Fibroblast of lung (primary cell): ENCODE data around the gene NR1I3. TPM values are rescaled to one million over a fixed set of nuclear protein-coding genes. Genes with fewer than 3 reads are reported as not detected.
A peak's percentile ranks its signal among the peaks of the same experiment; 100 is the strongest.

Source experiments
- DNase-seq, 2 donors: peaks; one replicate each; pipeline versions ENCODE4 v3.0.0 to v3.0.0-alpha.2; 2010; ENCODE audit warnings: low read depth in 2 of 2
- H2AFZ ChIP-seq: 2 replicates; pipeline ENCODE4 v1.5.1; 2012; ENCODE audit warnings: low read length, control low read depth, inconsistent platforms
- H3K27ac ChIP-seq: 2 replicates; pipeline ENCODE4 v1.5.1; 2011; ENCODE audit warnings: low read length, control low read depth; ENCODE audit not compliant: insufficient read depth
- H3K27me3 ChIP-seq: 2 replicates; pipeline ENCODE4 v1.5.1; 2011; ENCODE audit warnings: mild to moderate bottlenecking, low read length; ENCODE audit not compliant: control insufficient read depth, insufficient read depth
- H3K36me3 ChIP-seq: 2 replicates; pipeline ENCODE4 v1.5.1; 2011; ENCODE audit warnings: low read length; ENCODE audit not compliant: control insufficient read depth, insufficient read depth
- H3K4me1 ChIP-seq: 2 replicates; pipeline ENCODE4 v1.5.1; 2011; ENCODE audit warnings: low read length; ENCODE audit not compliant: control insufficient read depth, insufficient read depth; ENCODE audit errors: extremely low read depth
- H3K4me2 ChIP-seq: 2 replicates; pipeline ENCODE4 v1.5.1; 2011; ENCODE audit warnings: low read length, control low read depth; ENCODE audit not compliant: insufficient read depth; ENCODE audit errors: extremely low read depth
- H3K4me3 ChIP-seq, 4 experiments: fragments of 200-600 bp in 1 of 4; sonication (generic) in 1 of 4; replicated peaks in 1 of 4; 2 replicates each; pipeline ENCODE4 v1.5.1; 2011 to 2016; ENCODE audit warnings: low read length in 4 of 4, low read depth in 3 of 4, mild to moderate bottlenecking in 3 of 4, control low read depth in 2 of 4, inconsistent platforms in 1 of 4, mixed read lengths in 1 of 4; ENCODE audit not compliant: insufficient read depth in 1 of 4; ENCODE audit errors: control extremely low read depth in 1 of 4
- H3K79me2 ChIP-seq: 2 replicates; pipeline ENCODE4 v1.5.1; 2012; ENCODE audit warnings: mild to moderate bottlenecking, low read length, inconsistent platforms; ENCODE audit not compliant: control insufficient read depth, insufficient read depth
- H3K9ac ChIP-seq: 2 replicates; pipeline ENCODE4 v1.5.1; 2011; ENCODE audit warnings: mild to moderate bottlenecking, low read length, control low read depth; ENCODE audit not compliant: insufficient read depth
- H3K9me3 ChIP-seq: 2 replicates; pipeline ENCODE4 v1.5.1; 2012; ENCODE audit warnings: low read depth, low read length; ENCODE audit not compliant: control insufficient read depth, insufficient read depth
- H4K20me1 ChIP-seq: 2 replicates; pipeline ENCODE4 v1.5.1; 2011; ENCODE audit warnings: low read length; ENCODE audit not compliant: control insufficient read depth, insufficient read depth; ENCODE audit errors: extremely low read depth
- EZH2 ChIP-seq: IDR thresholded peaks from 2 replicates; pipeline ENCODE4 v1.5.1; 2012; ENCODE audit warnings: low read length, control low read depth, mild to moderate bottlenecking; ENCODE audit errors: missing control alignments
- polyA plus RNA-seq, 2 donors: library from polyadenylated mRNA; depleted of rRNA in 1 of 2; stranded (reverse) in 1 of 2; unstranded in 1 of 2; fragments of >200 nt; gene quantifications; 2 replicates each; pipeline ENCODE4 v1.2.1, GENCODE V29; 2011 to 2012; ENCODE audit warnings: missing spikeins in 1 of 2
- total RNA-seq: library from RNA; depleted of rRNA; stranded (reverse); fragments of >200 nt; gene quantifications from 2 replicates; pipeline ENCODE4 v1.2.1, GENCODE V29; 2014
- TF ChIP-seq, protein P1 (sequence below), 2 donors: IDR thresholded peaks in 1 of 2; conservative IDR thresholded peaks in 1 of 2; 1 replicate in 1 of 2; 2 replicates in 1 of 2; pipeline ENCODE4 v1.5.1; 2011 to 2012; ENCODE audit warnings: low read length in 2 of 2, control low read depth in 1 of 2, inconsistent platforms in 1 of 2, low read depth in 1 of 2, mild to moderate bottlenecking in 1 of 2

Gene NR1I3
- total and polyA plus RNA-seq, 2 donors (not counting 1 experiment from before 2014, with no cell fraction given): not detected

DNA sequence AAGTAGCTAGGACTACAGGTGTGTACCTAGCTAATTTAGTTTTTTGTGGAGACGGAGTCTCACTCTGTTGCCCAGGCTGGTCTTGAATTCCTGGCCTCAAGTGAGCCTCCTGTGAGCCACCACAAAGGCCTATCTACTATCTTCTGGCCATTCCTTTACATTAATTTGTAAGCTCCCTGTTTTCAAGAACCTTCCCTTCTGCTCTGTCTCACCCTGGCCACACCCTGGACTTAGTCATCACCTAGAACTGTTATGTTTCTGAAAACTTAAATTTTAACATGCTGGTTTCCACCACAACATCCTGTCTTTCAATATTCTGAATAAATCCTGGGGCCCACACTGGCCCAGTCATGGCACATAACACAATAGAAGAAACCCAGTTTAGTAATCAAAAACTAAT lies 55.8 kb downstream of the NR1I3 start:
- Histone ChIP-seq H3K4me2 (no peak overlapping the region), H3K4me1 (peaks cover 2% of the 10 kb centered on the region), H3K79me2 (no peaks in the 10 kb centered on the region), H3K9me3 (no peaks in the 10 kb centered on the region), H3K36me3 (no peaks in the 10 kb centered on the region), H3K27me3 (no peaks in the 10 kb centered on the region), H3K4me3 (no peak overlapping the region), H3K9ac (no peak overlapping the region), H4K20me1 (no peaks in the 10 kb centered on the region), H2AFZ (no peak overlapping the region), H3K27ac (no peak overlapping the region)
- TF ChIP-seq, protein P1, sequence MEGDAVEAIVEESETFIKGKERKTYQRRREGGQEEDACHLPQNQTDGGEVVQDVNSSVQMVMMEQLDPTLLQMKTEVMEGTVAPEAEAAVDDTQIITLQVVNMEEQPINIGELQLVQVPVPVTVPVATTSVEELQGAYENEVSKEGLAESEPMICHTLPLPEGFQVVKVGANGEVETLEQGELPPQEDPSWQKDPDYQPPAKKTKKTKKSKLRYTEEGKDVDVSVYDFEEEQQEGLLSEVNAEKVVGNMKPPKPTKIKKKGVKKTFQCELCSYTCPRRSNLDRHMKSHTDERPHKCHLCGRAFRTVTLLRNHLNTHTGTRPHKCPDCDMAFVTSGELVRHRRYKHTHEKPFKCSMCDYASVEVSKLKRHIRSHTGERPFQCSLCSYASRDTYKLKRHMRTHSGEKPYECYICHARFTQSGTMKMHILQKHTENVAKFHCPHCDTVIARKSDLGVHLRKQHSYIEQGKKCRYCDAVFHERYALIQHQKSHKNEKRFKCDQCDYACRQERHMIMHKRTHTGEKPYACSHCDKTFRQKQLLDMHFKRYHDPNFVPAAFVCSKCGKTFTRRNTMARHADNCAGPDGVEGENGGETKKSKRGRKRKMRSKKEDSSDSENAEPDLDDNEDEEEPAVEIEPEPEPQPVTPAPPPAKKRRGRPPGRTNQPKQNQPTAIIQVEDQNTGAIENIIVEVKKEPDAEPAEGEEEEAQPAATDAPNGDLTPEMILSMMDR (conservative IDR thresholded peaks at IDR 0.05 in 1 of 2, IDR thresholded peaks at IDR 0.05 in 1 of 2; ENCODE audit: low read depth in 1 of 2, low read length in 2 of 2): no peak
- TF ChIP-seq EZH2: no peak
- peak; percentile 54 to 62 for DNase-seq

DNA sequence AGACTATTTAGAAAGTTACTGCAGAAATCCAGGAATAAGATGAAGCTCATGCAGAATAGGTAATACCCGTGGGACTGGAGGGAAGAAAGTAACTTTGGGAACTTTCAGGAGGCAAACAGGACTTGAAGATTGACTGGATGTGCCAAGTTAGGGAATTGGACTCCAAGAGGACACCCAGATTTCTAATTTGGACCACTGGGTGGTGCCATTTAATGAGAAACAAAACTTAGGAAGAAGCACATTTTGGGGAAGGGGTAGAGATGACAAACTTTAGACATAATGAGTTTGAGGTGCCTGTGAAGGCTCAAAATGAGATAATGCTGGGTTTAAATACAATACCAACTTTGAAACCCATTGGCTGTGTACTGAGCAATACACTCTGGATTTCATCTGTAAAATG lies 57.4 kb downstream of the NR1I3 start:
- H3K4me3 ChIP-seq: no peak overlapping the region
- peak in 1 of 2 donors; percentile 46 for DNase-seq
- no peaks in the 10 kb centered on the region for H4K20me1 ChIP-seq
- H3K9ac ChIP-seq: no peak overlapping the region
- peaks cover 6% of the 10 kb centered on the region for H3K79me2 ChIP-seq
- TF ChIP-seq, protein P1 (conservative IDR thresholded peaks at IDR 0.05 in 1 of 2, IDR thresholded peaks at IDR 0.05 in 1 of 2; ENCODE audit: low read depth in 1 of 2, low read length in 2 of 2): peak; percentile 38 to 40
- no peak for TF ChIP-seq EZH2
- no peaks in the 10 kb centered on the region for H3K9me3 ChIP-seq
- no peak overlapping the region for H3K4me2 ChIP-seq
- no peak overlapping the region for H2AFZ ChIP-seq
- H3K4me1 ChIP-seq: peaks cover 2% of the 10 kb centered on the region
- H3K36me3 ChIP-seq: no peaks in the 10 kb centered on the region
- H3K27ac ChIP-seq: no peak overlapping the region
- H3K27me3 ChIP-seq: no peaks in the 10 kb centered on the region

DNA sequence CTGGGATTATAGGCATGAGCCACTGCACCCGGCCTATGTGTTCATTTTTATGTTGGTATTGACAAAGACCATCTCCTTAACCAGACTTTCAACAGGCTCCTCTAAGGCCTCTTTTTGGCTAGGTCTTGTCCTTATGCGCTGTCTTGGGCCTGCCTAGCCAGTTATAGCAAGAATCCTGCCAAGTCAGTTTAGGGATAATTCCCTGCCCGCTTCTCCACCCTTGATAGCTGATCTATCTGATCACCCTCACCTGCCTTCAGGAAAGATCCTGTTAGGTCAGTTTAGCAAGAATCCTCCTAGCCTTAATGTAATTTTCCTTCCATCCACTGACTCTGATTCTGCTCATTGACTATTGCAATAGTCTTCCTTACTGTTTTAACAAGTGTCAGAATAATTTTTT lies 58.3 kb downstream of the NR1I3 start:
- Histone ChIP-seq H2AFZ (no peak overlapping the region), H3K9ac (no peak overlapping the region), H3K4me2 (no peak overlapping the region), H3K27me3 (no peaks in the 10 kb centered on the region), H3K36me3 (peaks cover 1% of the 10 kb centered on the region), H3K9me3 (no peaks in the 10 kb centered on the region), H4K20me1 (no peaks in the 10 kb centered on the region), H3K4me1 (no peaks in the 10 kb centered on the region), H3K79me2 (peaks cover 6% of the 10 kb centered on the region), H3K27ac (no peak overlapping the region), H3K4me3 (no peak overlapping the region)
- DNase-seq: no peak
- no peak for TF ChIP-seq EZH2
- TF ChIP-seq, protein P1 (conservative IDR thresholded peaks at IDR 0.05 in 1 of 2, IDR thresholded peaks at IDR 0.05 in 1 of 2; ENCODE audit: low read depth in 1 of 2, low read length in 2 of 2): no peak

Other genes starting within 250 kb of the NR1I3 start
- gene F11R, start 217.1 kb downstream of the NR1I3 start, total RNA-seq: 0.66 and 2.1 TPM in 2 replicates
- gene F11R, start 217.1 kb downstream of the NR1I3 start, polyA plus RNA-seq: 0.50 and 1.5 TPM in 2 replicates
- gene TSTD1, start 199.2 kb downstream of the NR1I3 start, total RNA-seq: 0.66 and 0.77 TPM in 2 replicates
- gene TSTD1, start 199.2 kb downstream of the NR1I3 start, polyA plus RNA-seq: 0.24 and 7.5 TPM in 2 replicates
- 71.7 and 80.1 TPM in 2 replicates for gene USF1, start 192.2 kb downstream of the NR1I3 start, total RNA-seq
- 23.9 and 25.0 TPM in 2 replicates for gene USF1, start 192.2 kb downstream of the NR1I3 start, polyA plus RNA-seq
- not detected in 2 replicates for gene ARHGAP30, start 168.3 kb downstream of the NR1I3 start, total RNA-seq
- 0.01 TPM in 1 of 2 replicates, not detected in the other for gene ARHGAP30, start 168.3 kb downstream of the NR1I3 start, polyA plus RNA-seq
- gene NECTIN4, start 148.6 kb downstream of the NR1I3 start, total RNA-seq: under 0.01 and 0.33 TPM in 2 replicates
- 0.07 and 0.16 TPM in 2 replicates for gene NECTIN4, start 148.6 kb downstream of the NR1I3 start, polyA plus RNA-seq
- gene KLHDC9, start 139.8 kb downstream of the NR1I3 start, total RNA-seq: 0.77 and 3.0 TPM in 2 replicates
- gene KLHDC9, start 139.8 kb downstream of the NR1I3 start, polyA plus RNA-seq: 0.95 and 1.5 TPM in 2 replicates
- 39.6 and 45.5 TPM in 2 replicates for gene PFDN2, start 120.2 kb downstream of the NR1I3 start, total RNA-seq
- gene PFDN2, start 120.2 kb downstream of the NR1I3 start, polyA plus RNA-seq: 145 and 188 TPM in 2 replicates
- gene NIT1, start 120.1 kb downstream of the NR1I3 start, total RNA-seq: 24.7 and 30.6 TPM in 2 replicates
- 42.6 and 83.1 TPM in 2 replicates for gene NIT1, start 120.1 kb downstream of the NR1I3 start, polyA plus RNA-seq
- gene DEDD, start 105.5 kb downstream of the NR1I3 start, total RNA-seq: 15.4 and 21.6 TPM in 2 replicates
- gene DEDD, start 105.5 kb downstream of the NR1I3 start, polyA plus RNA-seq: 40.0 and 40.3 TPM in 2 replicates
- gene UFC1, start 84.2 kb downstream of the NR1I3 start, total RNA-seq: 87.0 and 95.8 TPM in 2 replicates
- gene UFC1, start 84.2 kb downstream of the NR1I3 start, polyA plus RNA-seq: 154 and 168 TPM in 2 replicates
- 7.7 and 10.2 TPM in 2 replicates for gene USP21, start 78.7 kb downstream of the NR1I3 start, total RNA-seq
- 11.7 and 13.6 TPM in 2 replicates for gene USP21, start 78.7 kb downstream of the NR1I3 start, polyA plus RNA-seq
- 9.2 and 12.2 TPM in 2 replicates for gene PPOX, start 71.8 kb downstream of the NR1I3 start, total RNA-seq
- 5.6 and 6.0 TPM in 2 replicates for gene PPOX, start 71.8 kb downstream of the NR1I3 start, polyA plus RNA-seq
- gene B4GALT3, start 60.7 kb downstream of the NR1I3 start, total RNA-seq: 13.4 and 18.7 TPM in 2 replicates
- gene B4GALT3, start 60.7 kb downstream of the NR1I3 start, polyA plus RNA-seq: 17.8 and 19.2 TPM in 2 replicates
- gene ADAMTS4, start 39.1 kb downstream of the NR1I3 start, total RNA-seq: 0.51 and 1.3 TPM in 2 replicates
- 0.75 and 1.0 TPM in 2 replicates for gene ADAMTS4, start 39.1 kb downstream of the NR1I3 start, polyA plus RNA-seq
- 142 and 194 TPM in 2 replicates for gene NDUFS2, start 35.8 kb downstream of the NR1I3 start, total RNA-seq
- gene NDUFS2, start 35.8 kb downstream of the NR1I3 start, polyA plus RNA-seq: 135 and 141 TPM in 2 replicates
- gene FCER1G, start 22.9 kb downstream of the NR1I3 start, total RNA-seq: not detected in 2 replicates
- gene FCER1G, start 22.9 kb downstream of the NR1I3 start, polyA plus RNA-seq: 0.21 and 0.85 TPM in 2 replicates
- not detected in 2 replicates for gene APOA2, start 14.6 kb downstream of the NR1I3 start, total RNA-seq
- not detected in 2 replicates for gene APOA2, start 14.6 kb downstream of the NR1I3 start, polyA plus RNA-seq
- gene TOMM40L, start 12.1 kb downstream of the NR1I3 start, total RNA-seq: 9.2 and 11.7 TPM in 2 replicates
- 11.1 and 12.0 TPM in 2 replicates for gene TOMM40L, start 12.1 kb downstream of the NR1I3 start, polyA plus RNA-seq
- not detected in 2 replicates for gene PCP4L1, start 20.5 kb upstream of the NR1I3 start, total RNA-seq
- not detected in 2 replicates for gene PCP4L1, start 20.5 kb upstream of the NR1I3 start, polyA plus RNA-seq
- gene MPZ, start 71.8 kb upstream of the NR1I3 start, total RNA-seq: 0.51 and 0.99 TPM in 2 replicates
- gene MPZ, start 71.8 kb upstream of the NR1I3 start, polyA plus RNA-seq: 1.1 and 1.9 TPM in 2 replicates
- gene SDHC, start 76.2 kb upstream of the NR1I3 start, total RNA-seq: 13.4 and 24.8 TPM in 2 replicates
- gene SDHC, start 76.2 kb upstream of the NR1I3 start, polyA plus RNA-seq: 484 and 512 TPM in 2 replicates
- gene CFAP126, start 129.7 kb upstream of the NR1I3 start, total RNA-seq: not detected in 2 replicates
- gene CFAP126, start 129.7 kb upstream of the NR1I3 start, polyA plus RNA-seq: not detected in 2 replicates